Measurements from ENCODE around the gene CLTCL1.
A peak's percentile ranks its signal among the peaks of the same experiment; 100 is the strongest.
"Not testable (repeated sequence)": the region's sequence is repeated elsewhere in the genome, so short reads cannot be mapped to it uniquely, and the experiment has no call there.

The CLTCL1 gene

DNA sequence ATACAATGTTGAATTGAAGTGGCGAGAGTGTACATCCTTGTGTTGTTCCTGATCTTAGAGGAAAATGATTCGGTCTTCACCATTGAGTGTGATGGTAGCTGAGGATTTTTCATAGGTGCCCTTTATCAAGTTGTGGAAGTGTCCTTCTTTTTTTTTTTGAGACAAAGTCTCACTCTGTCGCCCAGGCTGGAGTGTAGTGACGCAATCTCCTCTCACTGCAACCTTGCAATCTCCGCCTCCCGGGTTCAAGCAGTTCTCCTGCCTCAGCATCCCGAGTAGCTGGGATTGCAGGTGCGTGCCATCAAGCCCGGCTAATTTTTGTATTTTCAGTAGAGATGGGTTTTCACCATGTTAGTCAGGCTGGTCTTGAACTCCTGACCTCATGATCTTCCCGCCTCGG lies 132.9 kb downstream of the CLTCL1 start:
- H3K4me3 Mint-ChIP-seq; H3K27me3 Mint-ChIP-seq; H3K36me3 Mint-ChIP-seq; H3K4me1 Mint-ChIP-seq (ENCODE audit: low read depth); H3K27ac Mint-ChIP-seq; H3K9me3 Mint-ChIP-seq (ENCODE audit: low read depth): not testable (repeated sequence)

DNA sequence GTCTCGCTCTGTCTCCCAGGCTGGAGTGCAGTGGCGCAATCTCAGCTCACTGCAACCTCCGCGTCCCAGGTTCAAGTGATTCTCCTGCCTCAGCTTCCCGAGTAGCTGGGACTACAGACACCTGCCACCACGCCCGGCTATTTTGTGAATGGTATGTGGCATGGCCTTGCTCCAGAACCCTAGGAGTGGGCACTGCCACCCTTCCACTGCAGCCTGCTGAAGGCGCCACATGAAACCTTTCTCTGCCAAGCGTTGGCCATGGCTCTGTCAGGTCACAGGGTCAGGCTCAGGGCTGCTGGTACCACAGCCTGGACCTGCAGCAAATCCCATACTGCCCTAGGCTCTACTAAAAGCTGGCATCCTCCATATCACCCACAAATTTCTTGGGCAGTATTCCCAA lies 135.4 kb downstream of the CLTCL1 start:
- H3K4me3 Mint-ChIP-seq; H3K9me3 Mint-ChIP-seq (ENCODE audit: low read depth); H3K36me3 Mint-ChIP-seq; H3K27ac Mint-ChIP-seq; H3K4me1 Mint-ChIP-seq (ENCODE audit: low read depth): not testable (repeated sequence)
- H3K27me3 Mint-ChIP-seq: peaks cover 17% of the 10 kb centered on the region

DNA sequence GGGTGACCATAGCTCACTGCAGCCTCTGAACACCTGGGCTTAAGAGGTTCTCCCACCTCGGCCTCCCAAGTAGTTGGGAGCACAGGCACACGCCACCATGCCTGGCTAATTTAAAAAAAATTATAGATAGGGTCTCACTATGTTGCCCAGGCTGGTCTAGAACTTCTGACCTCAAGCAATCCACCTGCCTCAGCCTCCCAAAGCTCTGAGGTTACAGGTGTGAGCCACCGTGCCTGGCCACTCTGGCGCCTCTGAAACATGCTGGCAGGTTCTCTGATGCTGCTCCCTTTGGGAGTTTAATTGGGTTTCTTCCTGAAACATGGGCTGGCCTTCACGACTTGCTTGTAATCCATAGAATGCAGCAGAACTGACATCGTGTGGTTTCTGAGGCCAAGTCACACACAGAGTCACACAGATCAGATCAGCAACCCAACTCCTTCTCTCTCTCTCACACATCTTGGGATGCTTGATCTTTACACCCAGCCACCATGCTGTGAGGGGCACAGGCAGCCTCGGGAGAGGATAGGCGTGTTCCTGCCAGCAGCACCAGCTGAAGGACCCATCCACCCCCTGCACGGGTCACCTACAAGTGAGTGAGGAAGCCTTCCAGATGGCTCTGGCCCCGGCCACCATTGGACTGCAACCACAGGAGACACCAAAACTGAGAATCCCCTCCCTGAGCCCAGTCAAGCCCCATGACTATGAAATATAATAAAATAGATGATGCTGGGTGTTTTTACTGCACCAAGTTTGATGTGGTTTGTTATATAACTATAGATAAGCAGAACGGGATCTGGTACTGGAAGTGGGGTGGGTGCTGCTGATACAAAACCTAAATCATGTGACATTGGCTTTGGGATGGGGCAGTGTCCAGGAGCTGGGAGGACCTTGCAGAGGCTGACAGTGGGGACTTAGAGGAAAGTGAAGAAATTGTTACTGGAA lies 138.3 kb downstream of the CLTCL1 start:
- Mint-ChIP-seq H3K27ac (no peak overlapping the region), H3K4me3 (no peak overlapping the region), H3K4me1 (ENCODE audit: low read depth) (peaks cover 10% of the 10 kb centered on the region), H3K9me3 (ENCODE audit: low read depth) (no peaks in the 10 kb centered on the region), H3K36me3 (no peaks in the 10 kb centered on the region), H3K27me3 (peaks cover 20% of the 10 kb centered on the region)

DNA sequence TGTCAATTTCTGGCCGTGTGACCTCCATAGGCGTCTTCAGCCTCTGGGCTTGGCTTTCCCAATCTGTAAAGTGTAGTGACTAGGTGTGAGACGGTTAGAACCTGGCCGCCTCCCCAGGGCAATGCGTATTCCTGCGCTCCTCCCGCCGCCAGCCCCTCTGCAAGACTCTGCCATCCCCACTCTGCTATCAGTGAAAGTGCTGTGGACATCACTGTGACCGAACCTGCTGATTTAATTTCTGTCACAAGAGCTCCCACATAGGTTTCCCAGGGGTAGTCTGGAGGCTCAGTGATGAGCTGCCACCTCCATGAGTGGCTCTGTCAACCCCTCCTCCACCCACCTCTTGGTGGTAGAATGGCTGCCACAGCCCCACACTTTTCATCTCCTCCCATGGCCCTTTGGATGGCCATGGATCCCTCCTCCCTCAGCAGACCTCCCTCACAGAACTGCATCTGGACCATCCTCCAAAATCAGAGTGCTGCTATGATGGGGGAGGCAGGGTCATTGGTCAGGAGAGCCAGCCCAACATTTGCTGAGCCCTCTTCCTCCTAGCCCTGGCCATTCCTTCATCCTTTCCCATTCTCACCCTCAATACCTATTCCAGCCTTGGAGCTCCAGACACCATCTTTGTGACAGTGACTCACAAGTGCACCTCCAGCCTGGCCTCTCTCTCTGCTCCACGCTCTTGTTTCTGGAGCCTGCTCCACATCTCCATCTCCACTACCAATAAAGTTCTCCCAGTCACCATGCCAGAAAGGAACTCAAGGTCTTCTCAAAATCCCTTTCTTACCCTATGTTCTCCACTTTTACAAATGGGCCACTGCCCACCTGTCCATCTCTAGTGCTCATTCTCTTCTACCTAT lies 140.0 kb downstream of the CLTCL1 start:
- peaks cover 10% of the 10 kb centered on the region for H3K4me1 Mint-ChIP-seq (ENCODE audit: low read depth)
- H3K36me3 Mint-ChIP-seq: no peaks in the 10 kb centered on the region
- H3K9me3 Mint-ChIP-seq (ENCODE audit: low read depth): no peaks in the 10 kb centered on the region
- no peak overlapping the region for H3K27ac Mint-ChIP-seq
- H3K27me3 Mint-ChIP-seq: peaks cover 20% of the 10 kb centered on the region
- H3K4me3 Mint-ChIP-seq: peak overlapping the region; percentile 75

DNA sequence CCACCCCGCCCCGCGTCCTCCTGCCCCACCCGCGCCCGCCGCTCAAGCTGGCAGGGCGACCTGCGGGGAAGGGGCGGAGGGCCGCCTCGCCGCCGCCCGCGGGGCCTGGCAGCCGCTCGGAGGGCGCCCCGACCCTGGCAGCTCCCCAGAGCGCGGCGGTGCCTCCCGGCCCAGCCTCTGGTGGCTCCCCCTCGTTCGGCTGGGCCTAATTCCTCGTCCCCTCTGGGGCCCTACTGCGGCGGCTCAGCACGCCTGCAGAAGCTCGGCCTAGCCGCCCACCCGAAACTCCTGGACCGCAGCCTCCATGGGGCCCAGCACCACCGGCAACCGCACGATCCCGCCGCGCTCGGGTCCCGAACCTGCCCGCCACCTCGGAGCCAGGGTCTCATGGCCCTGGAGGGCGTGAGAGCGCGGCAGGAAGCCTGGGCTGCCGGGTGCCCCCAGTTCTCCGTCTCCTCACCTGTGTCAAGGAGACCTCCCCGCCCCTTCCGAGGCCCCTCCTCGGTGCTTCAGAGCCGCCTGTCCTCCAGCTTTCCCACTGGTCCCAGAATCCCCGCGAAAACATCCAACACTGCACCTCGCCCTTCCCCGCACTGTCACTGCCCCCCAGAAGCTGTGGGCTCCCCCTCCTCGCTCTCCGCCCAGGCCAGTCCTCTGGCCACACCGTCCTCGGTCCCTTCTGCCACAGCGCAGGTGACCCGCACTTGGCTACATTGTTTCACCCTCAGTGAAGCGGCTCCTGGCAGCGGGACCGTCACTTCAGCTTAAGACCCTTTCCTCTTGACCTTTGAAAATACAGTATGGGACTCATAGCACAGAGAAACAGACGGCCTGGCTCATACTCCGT lies 140.8 kb downstream of the CLTCL1 start:
- Mint-ChIP-seq H3K4me1 (ENCODE audit: low read depth) (peaks cover 10% of the 10 kb centered on the region), H3K36me3 (no peaks in the 10 kb centered on the region), H3K9me3 (ENCODE audit: low read depth) (no peaks in the 10 kb centered on the region), H3K27me3 (peaks cover 20% of the 10 kb centered on the region), H3K4me3 (peak overlapping the region; percentile 75), H3K27ac (no peak overlapping the region)

DNA sequence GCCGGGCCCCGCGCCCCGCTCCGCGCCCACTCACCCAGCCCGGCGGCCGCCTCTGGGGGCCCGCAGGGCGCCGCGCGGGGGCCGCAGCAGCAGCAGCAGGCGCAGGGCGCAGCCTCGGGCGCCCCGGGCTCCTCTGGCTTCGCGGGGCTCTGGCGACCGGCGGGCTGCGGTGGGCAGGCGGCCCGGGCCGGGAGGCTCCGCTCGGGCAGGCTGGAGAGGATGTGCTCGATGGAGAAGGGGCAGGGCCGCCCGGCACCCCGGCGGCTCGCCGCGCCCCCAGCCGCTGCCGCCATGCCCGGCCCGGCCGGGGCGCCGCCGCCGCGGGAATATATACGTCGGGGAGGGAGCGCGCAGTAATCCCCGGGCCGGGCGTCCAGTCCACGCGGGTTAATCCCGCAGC lies 141.5 kb downstream of the CLTCL1 start, which contains the start of gene GSC2:
TSS of gene GSC2 (minus strand) at position 302 of the 400 bp plus-strand sequence. CDS start at position 293, 9 bp downstream.
- Mint-ChIP-seq H3K4me1 (ENCODE audit: low read depth) (peaks cover 10% of the 10 kb centered on the region), H3K4me3 (peak within 1 kb of the TSS; percentile 75), H3K36me3 (no peaks in the 10 kb centered on the region), H3K9me3 (ENCODE audit: low read depth) (no peaks in the 10 kb centered on the region), H3K27ac (no peak within 1 kb of the TSS), H3K27me3 (peaks cover 20% of the 10 kb centered on the region)

DNA sequence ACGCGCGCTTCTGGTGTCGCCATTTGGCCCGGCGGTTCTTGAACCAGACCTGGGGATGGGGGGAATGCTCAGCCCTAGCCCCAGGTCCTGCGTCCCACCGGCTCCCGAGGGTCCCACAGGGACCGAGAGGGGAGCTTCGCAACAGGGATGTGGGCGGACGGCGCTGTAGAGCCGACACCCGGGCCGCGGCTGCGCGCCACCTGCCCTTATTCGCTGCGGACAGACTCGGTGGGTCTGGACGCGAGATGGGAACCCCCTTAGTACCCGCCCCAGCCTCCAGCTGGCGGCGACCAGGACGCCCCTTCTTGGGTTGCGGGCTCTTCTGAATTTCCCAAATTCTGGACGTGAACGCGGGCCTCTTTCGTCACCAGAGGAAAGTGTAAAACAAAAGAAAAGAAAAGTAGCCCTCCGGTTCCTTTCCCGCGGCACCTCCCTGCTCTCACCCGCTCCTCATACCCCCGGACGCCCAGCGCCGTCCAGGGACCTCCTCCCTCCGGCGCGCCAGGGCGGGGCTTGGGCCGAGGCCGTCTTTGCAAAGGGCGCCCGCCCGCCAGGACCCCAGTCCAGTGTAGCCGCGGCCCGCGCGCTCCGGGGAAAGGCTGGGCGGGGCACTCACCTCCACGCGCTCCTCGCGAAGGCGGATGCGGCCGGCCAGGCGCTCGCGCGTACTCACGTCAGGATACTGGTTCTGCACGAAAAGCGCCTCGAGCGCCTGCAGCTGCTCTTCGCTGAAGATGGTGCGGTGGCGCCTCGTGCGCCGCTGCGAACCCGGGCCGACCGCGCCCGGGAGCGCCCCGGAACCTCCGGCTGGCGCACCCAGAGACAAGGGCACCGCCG lies 142.3 kb downstream of the CLTCL1 start:
- Mint-ChIP-seq H3K9me3 (ENCODE audit: low read depth) (no peaks in the 10 kb centered on the region), H3K27me3 (peaks cover 20% of the 10 kb centered on the region), H3K4me3 (peak overlapping the region; percentile 27), H3K27ac (no peak overlapping the region), H3K4me1 (ENCODE audit: low read depth) (peaks cover 15% of the 10 kb centered on the region), H3K36me3 (no peaks in the 10 kb centered on the region)

DNA sequence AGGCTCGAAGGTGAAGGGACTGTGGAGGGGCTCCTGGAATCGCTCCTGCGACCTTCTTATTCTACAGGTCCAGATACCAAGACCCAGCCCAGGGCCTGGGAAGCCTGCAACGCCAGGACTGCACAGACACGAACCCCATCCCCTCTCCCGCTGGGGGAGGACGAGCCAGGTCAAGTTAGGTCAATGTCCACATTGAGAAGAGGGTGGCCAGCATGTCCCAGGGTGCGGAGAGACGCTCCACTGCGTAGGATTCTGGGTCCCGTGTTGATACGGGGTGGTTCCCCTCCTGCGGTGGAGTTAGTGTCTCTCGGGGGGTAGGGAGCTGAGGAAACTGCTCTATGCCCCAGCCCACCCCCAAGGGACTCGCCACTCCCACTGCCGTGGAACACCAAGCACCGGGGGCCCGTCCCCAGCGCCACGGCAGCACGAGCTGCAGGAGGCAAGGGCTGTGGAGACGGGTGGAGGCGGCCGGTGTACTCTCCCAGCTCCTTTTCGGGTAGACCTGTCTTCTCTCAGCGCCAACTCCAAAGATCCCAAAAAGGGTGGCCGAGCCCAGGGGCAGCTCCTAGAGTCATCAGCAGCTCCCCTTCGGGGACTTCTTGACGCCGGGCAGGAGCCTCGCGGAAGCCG lies 143.0 kb downstream of the CLTCL1 start:
- Mint-ChIP-seq H3K9me3 (ENCODE audit: low read depth) (no peaks in the 10 kb centered on the region), H3K4me3 (peak overlapping the region; percentile 47), H3K4me1 (ENCODE audit: low read depth) (peaks cover 21% of the 10 kb centered on the region), H3K36me3 (peaks cover 3% of the 10 kb centered on the region), H3K27ac (no peak overlapping the region), H3K27me3 (peaks cover 17% of the 10 kb centered on the region)

DNA sequence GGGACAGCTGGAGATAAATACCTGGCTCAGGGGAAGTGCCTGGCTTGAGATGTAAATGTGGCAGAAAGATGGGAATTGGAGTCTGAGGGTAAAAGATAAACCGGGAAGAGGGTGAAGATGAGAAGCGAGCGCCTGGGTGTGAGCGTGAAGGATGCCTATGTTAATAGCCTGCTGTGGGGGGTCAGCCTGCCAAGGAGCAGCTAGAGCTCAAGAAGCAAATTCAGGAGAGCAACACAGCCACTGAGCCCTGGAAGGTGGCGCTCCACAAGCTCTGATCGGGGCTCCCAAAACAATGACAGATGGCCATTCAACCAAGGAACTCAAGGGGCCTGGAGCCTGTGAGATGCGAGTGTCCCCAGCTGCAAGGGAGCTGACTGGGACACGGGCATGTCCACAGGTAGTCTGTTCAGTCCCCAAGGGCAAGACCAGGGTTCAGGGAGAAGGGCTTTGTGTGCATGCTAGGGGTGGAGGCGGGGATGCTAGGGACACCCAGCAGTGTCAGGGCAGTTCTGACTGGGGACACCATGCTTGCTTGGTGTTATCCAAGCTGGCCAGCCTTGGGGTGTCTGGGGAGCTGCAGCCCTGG lies 144.2 kb downstream of the CLTCL1 start:
- H3K4me3 Mint-ChIP-seq: peak overlapping the region; percentile 13
- H3K27ac Mint-ChIP-seq: no peak overlapping the region
- H3K36me3 Mint-ChIP-seq: peaks cover 3% of the 10 kb centered on the region
- peaks cover 28% of the 10 kb centered on the region for H3K4me1 Mint-ChIP-seq (ENCODE audit: low read depth)
- H3K27me3 Mint-ChIP-seq: peaks cover 11% of the 10 kb centered on the region
- no peaks in the 10 kb centered on the region for H3K9me3 Mint-ChIP-seq (ENCODE audit: low read depth)

DNA sequence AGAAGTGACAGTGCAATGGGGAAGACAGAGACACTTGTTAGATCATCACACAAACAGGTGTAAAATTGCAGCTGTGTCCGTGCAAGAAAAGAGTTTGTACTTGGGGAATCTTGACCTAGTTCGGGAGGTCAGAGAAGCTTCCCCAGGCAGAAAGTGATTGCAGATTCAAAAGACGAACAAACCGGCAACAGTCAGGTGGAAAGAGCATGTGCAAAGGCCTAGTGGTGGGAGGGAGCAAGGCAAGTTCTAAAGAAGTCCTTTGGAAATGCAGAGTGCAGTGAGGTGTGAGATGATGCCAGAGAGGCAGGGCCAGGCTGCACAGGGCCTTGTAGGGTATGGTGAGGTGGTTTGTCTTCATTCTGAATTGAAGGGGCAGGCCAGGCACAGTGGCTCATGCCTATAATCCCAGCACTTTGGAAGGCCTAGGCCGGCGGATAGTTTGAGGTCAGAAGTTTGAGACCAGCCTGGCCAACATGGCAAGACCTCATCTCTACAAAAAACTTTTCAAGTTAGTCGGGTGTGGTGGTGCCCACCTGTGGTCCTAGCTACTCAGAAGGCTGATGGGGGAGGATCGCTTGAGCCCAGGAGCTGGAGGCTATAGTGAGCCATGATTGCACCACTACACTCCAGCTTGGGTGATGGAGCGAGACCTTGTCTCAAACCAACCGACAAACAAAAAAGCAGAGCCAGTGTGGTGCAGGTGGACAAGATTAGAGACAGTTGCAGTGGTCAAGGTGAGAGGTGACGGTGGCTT lies 145.1 kb downstream of the CLTCL1 start:
- Mint-ChIP-seq H3K36me3 (peaks cover 3% of the 10 kb centered on the region), H3K27ac (no peak overlapping the region)

DNA sequence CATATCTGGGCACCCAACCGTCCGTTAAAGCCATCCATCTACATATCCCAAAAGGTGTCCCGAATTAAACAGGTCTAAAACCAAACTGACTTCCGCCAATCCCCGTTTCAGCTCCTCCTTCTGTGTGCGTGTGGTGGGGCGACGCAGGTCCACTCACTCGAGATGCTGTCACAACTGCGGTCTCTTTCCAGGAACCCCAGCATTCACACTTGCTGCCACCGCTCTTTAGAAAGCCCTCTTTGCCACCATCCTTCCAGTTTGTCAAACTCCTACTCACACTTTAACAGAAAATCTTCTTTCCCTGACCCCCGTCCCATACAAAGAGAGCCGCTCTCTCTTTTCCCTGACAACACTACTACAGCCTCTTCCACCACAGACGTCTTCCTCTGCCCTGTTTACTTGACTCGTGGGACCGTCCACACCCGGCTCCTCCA lies 147.5 kb downstream of the CLTCL1 start:
- H3K27ac Mint-ChIP-seq: peak overlapping the region; percentile 96
- peak overlapping the region; percentile 98 for H3K4me3 Mint-ChIP-seq
- H3K36me3 Mint-ChIP-seq: peaks cover 3% of the 10 kb centered on the region
- H3K27me3 Mint-ChIP-seq: no peaks in the 10 kb centered on the region
- H3K4me1 Mint-ChIP-seq (ENCODE audit: low read depth): peaks cover 19% of the 10 kb centered on the region
- no peaks in the 10 kb centered on the region for H3K9me3 Mint-ChIP-seq (ENCODE audit: low read depth)

More for the DNA sequence above, 145.1 kb downstream of the CLTCL1 start:
- H3K9me3 Mint-ChIP-seq (ENCODE audit: low read depth): no peaks in the 10 kb centered on the region
- H3K27me3 Mint-ChIP-seq: peaks cover 6% of the 10 kb centered on the region
- no peak overlapping the region for H3K4me3 Mint-ChIP-seq
- H3K4me1 Mint-ChIP-seq (ENCODE audit: low read depth): peaks cover 27% of the 10 kb centered on the region

DNA sequence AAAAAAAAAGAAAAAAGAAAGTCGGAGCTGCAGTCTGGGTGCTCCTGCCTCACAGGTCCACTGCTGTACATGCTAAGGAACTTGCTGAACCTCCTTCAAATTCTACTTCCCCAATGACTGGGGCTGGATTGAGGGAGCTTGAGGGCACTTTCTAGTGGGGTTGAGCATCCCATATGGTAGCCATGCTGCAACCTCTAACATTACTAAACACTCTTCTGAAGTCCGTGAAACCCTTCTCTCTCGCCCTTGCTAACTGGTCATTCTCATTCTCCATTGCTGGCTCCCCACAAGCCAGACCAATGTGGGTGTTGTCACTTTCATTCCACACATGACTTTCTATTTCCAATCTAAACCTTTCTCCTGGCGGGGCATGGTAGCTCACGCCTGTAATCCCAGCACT lies 148.3 kb downstream of the CLTCL1 start:
- Mint-ChIP-seq H3K4me3 (peak overlapping the region; percentile 98), H3K9me3 (ENCODE audit: low read depth) (no peaks in the 10 kb centered on the region), H3K4me1 (ENCODE audit: low read depth) (peaks cover 19% of the 10 kb centered on the region), H3K36me3 (peaks cover 3% of the 10 kb centered on the region), H3K27ac (no peak overlapping the region), H3K27me3 (no peaks in the 10 kb centered on the region)

Measured in activated naive CD8-positive, alpha-beta T cell (primary cell).